CD4-positive, alpha-beta T cell (primary cell): ENCODE results near the gene GPR176. TPM values are rescaled to one million over a fixed set of nuclear protein-coding genes. Genes with fewer than 3 reads are reported as not detected.

Experiments
- ATAC-seq: fragments of 200-7000 bp; cut with Tn5 transposase; one replicate; pipeline ENCODE4 v1.10.0; 2022; ENCODE audit warnings: mild to moderate bottlenecking; ENCODE audit not compliant: poor library complexity
- CTCF ChIA-PET: fragments of 350-600 bp; sonication (Branson Sonifier 250); formaldehyde crosslinking; loops from one replicate; lab custom pipeline; 2021; ENCODE audit warnings: antibody characterized with exemption, inconsistent platforms; lab: Charles Lee
- POLR2A ChIA-PET: fragments of 350-600 bp; sonication (Branson Sonifier 250); formaldehyde crosslinking; loops from one replicate; lab custom pipeline; 2021; ENCODE audit warnings: antibody characterized with exemption, inconsistent platforms; lab: Charles Lee
- DNase-seq, 14 experiments: peaks; one replicate each; pipeline ENCODE4 v3.0.0-alpha.2; 2013 to 2020; ENCODE audit warnings: mixed read lengths in 2 of 14
- H3K27ac ChIP-seq, 2 donors: one replicate each; pipeline versions ENCODE4 v1.5.1 to v1.7.0; 2013; ENCODE audit warnings: low read length in 2 of 2, low read depth in 1 of 2, mild to moderate bottlenecking in 1 of 2
- H3K27me3 ChIP-seq, 2 experiments: 1 replicate in 1 of 2; 2 replicates in 1 of 2; pipeline versions ENCODE4 v1.6.1 to v1.7.0; 2013; ENCODE audit warnings: low read length in 2 of 2, control low read depth in 1 of 2, mild to moderate bottlenecking in 1 of 2, moderate library complexity in 1 of 2; ENCODE audit not compliant: insufficient read depth in 2 of 2, control insufficient read depth in 1 of 2
- H3K36me3 ChIP-seq: one replicate; pipeline ENCODE4 v1.6.1; 2013; ENCODE audit warnings: low read length, control low read depth; ENCODE audit not compliant: insufficient read depth
- H3K4me1 ChIP-seq: one replicate; pipeline ENCODE4 v1.6.1; 2013; ENCODE audit warnings: low read length, control low read depth; ENCODE audit not compliant: insufficient read depth
- H3K4me3 ChIP-seq: one replicate; pipeline ENCODE4 v1.5.1; 2013; ENCODE audit warnings: mild to moderate bottlenecking, low read length, moderate library complexity
- H3K9me3 ChIP-seq, 2 experiments: 1 replicate in 1 of 2; 2 replicates in 1 of 2; pipeline versions ENCODE4 v1.6.1 to v1.7.0; 2013; ENCODE audit warnings: low read length in 2 of 2, mild to moderate bottlenecking in 2 of 2, control low read depth in 1 of 2, moderate library complexity in 1 of 2; ENCODE audit not compliant: control insufficient read depth in 1 of 2, insufficient read depth in 1 of 2
- H3K27ac Mint-ChIP-seq: one replicate; pipeline ENCODE4 v1.8.0; 2020; ENCODE audit warnings: mixed read lengths
- H3K27me3 Mint-ChIP-seq: one replicate; pipeline ENCODE4 v1.8.0; 2021; ENCODE audit warnings: mixed read lengths
- H3K36me3 Mint-ChIP-seq: one replicate; pipeline ENCODE4 v1.8.0; 2021; ENCODE audit warnings: low read depth, mixed read lengths
- H3K4me1 Mint-ChIP-seq: one replicate; pipeline ENCODE4 v1.8.0; 2021; ENCODE audit warnings: low read depth, mixed read lengths
- H3K4me3 Mint-ChIP-seq: one replicate; pipeline ENCODE4 v1.8.0; 2020; ENCODE audit warnings: mild to moderate bottlenecking, mixed read lengths
- H3K9me3 Mint-ChIP-seq: one replicate; pipeline ENCODE4 v1.8.0; 2020; ENCODE audit warnings: mixed read lengths
- intact Hi-C, 2 experiments: fragments of 100-400 bp; cut with DNase I in 1 of 2; cut with micrococcal nuclease in 1 of 2; formaldehyde crosslinking; loops; one replicate each; pipeline versions ENCODE4 v1.15.1 to v1.9.0; 2023 to 2025; cut with DNase I, micrococcal nuclease
- polyA plus RNA-seq, 2 donors: library from polyadenylated mRNA; unstranded; fragments of 120-200 nt; gene quantifications; one replicate each; pipeline ENCODE4 v1.2.1, GENCODE V29; 2013
- total RNA-seq, 174 experiments: library from RNA in 2 of 174; stranded (reverse) in 2 of 174; gene quantifications; one replicate each; pipeline ENCODE4 v1.2.3 and lab custom pipeline; 2021 to 2026
- TF ChIP-seq, protein P1 (sequence below): fragments of 200-600 bp; IDR thresholded peaks from one replicate; pipeline ENCODE4 v1.8.0; 2022; ENCODE audit warnings: antibody characterized with exemption, mild to moderate bottlenecking

GPR176 gene, protein sequence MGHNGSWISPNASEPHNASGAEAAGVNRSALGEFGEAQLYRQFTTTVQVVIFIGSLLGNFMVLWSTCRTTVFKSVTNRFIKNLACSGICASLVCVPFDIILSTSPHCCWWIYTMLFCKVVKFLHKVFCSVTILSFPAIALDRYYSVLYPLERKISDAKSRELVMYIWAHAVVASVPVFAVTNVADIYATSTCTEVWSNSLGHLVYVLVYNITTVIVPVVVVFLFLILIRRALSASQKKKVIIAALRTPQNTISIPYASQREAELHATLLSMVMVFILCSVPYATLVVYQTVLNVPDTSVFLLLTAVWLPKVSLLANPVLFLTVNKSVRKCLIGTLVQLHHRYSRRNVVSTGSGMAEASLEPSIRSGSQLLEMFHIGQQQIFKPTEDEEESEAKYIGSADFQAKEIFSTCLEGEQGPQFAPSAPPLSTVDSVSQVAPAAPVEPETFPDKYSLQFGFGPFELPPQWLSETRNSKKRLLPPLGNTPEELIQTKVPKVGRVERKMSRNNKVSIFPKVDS
- total RNA-seq (not detected), total RNA-seq (lab: John Stamatoyannopoulos, UW) (0 to 0.71 (median 0.07) reads per million in 172 experiments)
- not detected for polyA plus RNA-seq (2013, experiment 1 of 2)
- 0.12 TPM for polyA plus RNA-seq (2013, experiment 2 of 2)

- peaks cover 13 to 45% of the 10 kb centered on the region in 2 experiments for H3K27me3 ChIP-seq
- Mint-ChIP-seq H3K36me3 (no peaks in the 10 kb centered on the region), H3K4me3 (peak within 1 kb of the TSS; percentile 88), H3K4me1 (peaks cover 15% of the 10 kb centered on the region), H3K27me3 (peaks cover 33% of the 10 kb centered on the region), H3K27ac (peak within 1 kb of the TSS; percentile 66), H3K9me3 (no peaks in the 10 kb centered on the region)
- H3K27ac ChIP-seq: no peak within 1 kb of the TSS
- peaks cover 0 to 14% of the 10 kb centered on the region in 2 experiments for H3K9me3 ChIP-seq
- H3K4me3 ChIP-seq: peak within 1 kb of the TSS; percentile 62
- H3K4me1 ChIP-seq: peaks cover 21% of the 10 kb centered on the region
- DNase-seq (peak in 10 of 14 experiments; percentile 6 to 66 (median 24)), ATAC-seq (no peak)
- POLR2A ChIA-PET: interaction anchor here (2.5 kb wide), 1 partner anchor 13 kb away, joined by 11 read pairs; the partner anchor contains the start of gene EIF2AK4
- CTCF ChIA-PET: interaction anchor here (1.0 kb wide), 1 partner anchor 133 kb away, joined by 6 read pairs; no protein-coding TSS in a partner anchor
- TF ChIP-seq, protein P1, sequence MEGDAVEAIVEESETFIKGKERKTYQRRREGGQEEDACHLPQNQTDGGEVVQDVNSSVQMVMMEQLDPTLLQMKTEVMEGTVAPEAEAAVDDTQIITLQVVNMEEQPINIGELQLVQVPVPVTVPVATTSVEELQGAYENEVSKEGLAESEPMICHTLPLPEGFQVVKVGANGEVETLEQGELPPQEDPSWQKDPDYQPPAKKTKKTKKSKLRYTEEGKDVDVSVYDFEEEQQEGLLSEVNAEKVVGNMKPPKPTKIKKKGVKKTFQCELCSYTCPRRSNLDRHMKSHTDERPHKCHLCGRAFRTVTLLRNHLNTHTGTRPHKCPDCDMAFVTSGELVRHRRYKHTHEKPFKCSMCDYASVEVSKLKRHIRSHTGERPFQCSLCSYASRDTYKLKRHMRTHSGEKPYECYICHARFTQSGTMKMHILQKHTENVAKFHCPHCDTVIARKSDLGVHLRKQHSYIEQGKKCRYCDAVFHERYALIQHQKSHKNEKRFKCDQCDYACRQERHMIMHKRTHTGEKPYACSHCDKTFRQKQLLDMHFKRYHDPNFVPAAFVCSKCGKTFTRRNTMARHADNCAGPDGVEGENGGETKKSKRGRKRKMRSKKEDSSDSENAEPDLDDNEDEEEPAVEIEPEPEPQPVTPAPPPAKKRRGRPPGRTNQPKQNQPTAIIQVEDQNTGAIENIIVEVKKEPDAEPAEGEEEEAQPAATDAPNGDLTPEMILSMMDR: no peak
- no peaks in the 10 kb centered on the region for H3K36me3 ChIP-seq
- intact Hi-C loops: loop anchor here in 1 of 2 experiments (2.0 to 5.0 kb wide), 2 partner anchors 15 to 138 kb away; partner anchors contain the start of genes EIF2AK4 and FSIP1
Observed at GRCh38 chr15:39919748-39920509, at the start of gene GPR176. Gene GPR176, minus strand, starts transcription at chr15:39920266. Its CDS starts 240 bp downstream, at chr15:39920026.

DNA sequence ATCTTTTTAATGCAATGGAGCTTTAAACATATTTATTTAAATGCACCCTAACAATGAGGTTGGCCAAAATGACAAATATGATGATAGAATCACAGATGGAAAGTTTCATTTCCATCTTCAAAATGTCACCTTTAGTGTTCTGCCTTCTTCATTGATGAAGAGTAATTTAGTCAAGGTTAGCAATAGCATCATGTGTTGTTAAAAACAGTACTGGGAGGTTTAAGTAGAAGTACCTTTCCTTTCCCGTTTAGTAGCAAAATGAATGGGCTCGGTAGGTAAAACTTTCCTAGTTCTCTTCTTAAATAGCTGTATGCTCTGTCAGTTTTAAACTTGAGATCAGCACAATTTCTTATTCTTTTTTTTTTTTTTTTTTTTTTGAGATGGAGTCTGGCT lies 48.9 kb upstream of the GPR176 start:
- H3K4me3 ChIP-seq: no peak overlapping the region
- POLR2A ChIA-PET: no interaction called here
- intact Hi-C loops: no loop called here

More for the DNA sequence above, 48.9 kb upstream of the GPR176 start:
- Histone ChIP-seq H3K27me3 (no peaks in the 10 kb centered on the region), H3K36me3 (peaks cover 31% of the 10 kb centered on the region), H3K9me3 (no peaks in the 10 kb centered on the region), H3K27ac (no peak overlapping the region), H3K4me1 (no peaks in the 10 kb centered on the region)
- DNase-seq (no peak), ATAC-seq (no peak)
- H3K27ac Mint-ChIP-seq: no peak overlapping the region
- TF ChIP-seq, protein P1: no peak
- no peaks in the 10 kb centered on the region for H3K9me3 Mint-ChIP-seq
- H3K36me3 Mint-ChIP-seq: peaks cover 78% of the 10 kb centered on the region
- CTCF ChIA-PET: interaction anchor here (0.7 kb wide), 1 partner anchor 70 kb away, joined by 3 read pairs; the partner anchor contains the start of gene SRP14
- H3K4me1 Mint-ChIP-seq: peaks cover 4% of the 10 kb centered on the region
- no peak overlapping the region for H3K4me3 Mint-ChIP-seq
- H3K27me3 Mint-ChIP-seq: no peaks in the 10 kb centered on the region
